ENCODE data around the gene MRPS12.

MRPS12 gene

DNA sequence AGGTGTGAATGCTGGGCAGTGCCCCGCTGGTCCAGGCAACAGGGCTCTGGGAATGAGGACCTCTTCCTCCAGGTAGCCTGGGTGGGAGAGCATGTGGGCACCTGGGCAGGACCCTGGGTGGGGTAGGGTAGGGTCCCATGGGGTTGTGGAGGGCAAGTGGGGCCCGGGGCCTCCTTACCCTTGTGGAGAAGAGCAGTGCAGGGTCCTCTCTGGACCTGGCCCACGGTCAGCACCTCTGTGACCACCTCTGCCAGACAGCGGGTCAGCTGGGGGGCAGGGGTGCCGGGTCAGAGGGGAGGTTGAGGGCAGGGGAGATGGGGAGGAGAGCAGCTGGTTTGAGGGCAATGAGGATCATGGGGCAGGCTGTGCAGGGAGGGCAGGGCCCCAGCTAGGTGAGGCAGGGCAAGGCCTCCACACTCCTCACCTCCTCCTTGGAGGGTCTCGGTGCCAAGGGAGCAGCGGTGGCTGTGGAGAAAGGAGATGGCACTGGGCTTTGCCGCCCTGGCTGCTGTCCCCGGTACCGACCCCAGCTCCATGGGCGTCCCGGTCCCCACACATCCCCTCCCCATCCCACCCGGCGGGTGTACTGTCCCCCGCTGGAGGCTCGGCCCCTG, 19.2 kb upstream of the MRPS12 start:
- no peak for DNase-seq

DNA sequence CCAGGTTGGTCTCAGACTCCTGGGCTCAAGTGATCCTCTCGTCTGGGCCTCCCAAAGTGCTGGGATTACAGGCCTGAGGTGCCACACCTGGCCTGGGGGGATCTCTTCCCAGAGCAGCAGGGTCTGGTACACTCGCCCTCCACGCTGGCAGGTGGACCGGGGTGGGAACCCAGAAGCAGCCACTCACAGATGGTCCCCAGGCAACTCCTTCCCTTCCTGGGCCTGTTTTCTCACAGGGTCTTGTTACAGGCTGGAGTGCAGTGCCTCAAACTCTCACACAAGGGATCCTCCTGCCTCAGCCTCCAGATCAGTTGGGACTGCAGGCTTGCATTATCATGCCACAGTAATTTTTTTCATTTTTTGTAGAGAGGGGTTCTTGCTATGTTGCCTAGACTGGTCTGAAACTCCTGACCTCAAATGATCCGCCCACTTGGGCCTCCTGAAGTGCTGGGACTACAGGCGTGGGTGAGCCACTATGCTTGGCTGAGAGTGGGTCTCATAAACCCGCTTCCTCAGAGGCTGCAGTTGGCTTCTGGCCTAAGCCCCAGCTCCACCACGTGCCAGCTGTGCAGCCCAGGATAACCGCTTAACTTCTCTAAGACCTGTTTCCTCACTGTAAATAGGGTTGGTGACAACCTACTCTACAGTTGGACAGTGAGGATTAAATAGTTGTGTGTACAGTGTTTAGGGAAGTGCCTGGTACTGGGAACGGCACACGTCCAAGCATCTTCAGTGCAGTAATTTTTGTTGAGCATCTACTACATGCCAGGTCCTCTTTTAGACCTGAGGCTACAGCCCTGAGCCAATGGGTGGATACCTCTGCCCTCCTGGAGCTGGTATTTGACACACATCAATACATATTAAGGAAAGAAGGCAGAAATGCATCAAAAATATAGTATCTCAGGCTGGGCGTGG, 17.9 kb upstream of the MRPS12 start:
- DNase-seq, result no peak

DNA sequence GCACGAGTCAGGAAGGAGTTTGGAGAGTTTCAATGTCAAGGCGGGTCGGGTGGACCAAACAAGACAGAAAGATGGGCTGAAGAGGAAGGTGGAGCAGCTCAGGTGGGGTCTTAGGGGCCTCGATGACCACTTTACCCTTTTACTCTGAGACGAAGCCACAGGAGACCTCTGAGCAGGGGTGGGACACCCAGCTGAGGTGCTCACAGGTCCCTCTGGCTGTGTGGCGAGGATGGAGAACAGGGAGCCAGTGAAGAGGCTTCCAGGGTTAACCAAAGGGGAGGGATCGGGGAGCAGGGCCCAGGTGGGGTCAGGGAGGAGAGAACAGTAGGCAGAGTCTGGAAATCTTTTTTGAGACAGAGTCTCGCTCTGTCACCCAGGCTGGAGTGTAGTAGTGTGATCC, 16.8 kb upstream of the MRPS12 start:
- DNase-seq, result no peak

DNA sequence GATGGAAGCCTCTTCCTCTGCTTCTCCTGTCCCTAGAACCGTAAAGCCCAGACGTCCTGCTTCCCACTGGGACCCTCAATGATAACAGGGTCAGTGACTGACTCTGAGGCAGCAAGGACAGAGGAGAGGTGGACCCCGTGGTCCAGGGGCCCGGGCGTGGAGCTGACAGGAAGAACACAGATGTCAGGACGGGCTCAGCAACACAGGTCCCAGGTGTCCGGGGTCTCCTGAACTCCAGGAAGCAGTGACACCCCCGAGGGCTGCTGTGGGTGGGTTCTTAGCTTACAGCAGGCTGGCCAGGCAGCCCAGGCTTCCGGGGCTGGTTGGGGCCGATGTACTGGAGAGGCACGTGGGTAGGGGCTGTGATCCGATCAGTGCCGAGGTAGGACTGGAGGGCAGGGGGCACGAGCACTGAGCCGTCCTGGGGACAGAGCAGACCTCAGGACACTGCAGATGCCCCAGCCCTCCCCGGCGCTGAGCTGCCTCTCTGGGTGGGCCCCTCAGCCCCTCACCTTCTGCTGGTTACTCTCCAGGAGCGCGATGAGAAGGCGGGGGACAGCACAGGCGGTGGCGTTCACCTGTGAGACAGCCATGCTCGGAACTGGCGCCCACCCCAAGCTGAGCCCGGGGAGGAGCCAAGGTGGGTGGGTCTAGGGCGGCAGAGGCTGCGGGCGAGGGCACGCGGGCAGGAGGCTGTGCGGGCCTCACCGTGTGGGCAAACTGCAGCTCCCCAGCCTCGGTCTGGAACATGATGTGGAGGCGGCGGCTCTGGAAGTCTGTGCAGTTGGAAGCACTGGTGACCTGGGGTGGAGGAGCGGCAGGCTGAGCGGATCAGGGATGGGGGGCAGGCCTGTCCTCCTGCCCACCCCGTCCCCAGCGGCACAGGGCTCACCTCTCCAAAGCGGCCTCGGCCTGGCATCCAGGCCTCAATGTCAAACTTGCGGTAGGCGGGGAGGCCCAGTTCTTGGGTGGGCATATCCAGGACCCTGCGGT, 15.1 kb upstream of the MRPS12 start:
- DNase-seq, result no peak

DNA sequence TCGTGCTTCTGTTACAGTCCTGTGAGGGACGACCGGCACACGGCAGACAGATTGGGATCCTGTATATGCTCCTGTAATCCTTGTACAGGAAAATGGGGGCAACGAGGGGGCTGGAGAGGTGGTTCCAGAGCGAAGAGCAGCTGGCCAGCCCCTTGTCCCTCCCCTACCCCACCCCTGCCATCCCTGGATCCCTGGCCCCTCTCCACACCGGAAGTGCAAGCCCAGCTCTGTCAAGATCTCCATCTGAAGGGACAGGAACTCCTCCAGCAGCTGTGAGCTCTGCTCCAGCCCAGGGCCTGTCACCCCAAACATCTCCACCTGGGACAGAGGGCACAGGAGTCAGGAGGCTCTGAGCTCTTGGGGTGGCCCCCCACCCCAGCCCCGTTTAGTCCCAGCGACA, 13.2 kb upstream of the MRPS12 start:
- DNase-seq, result no peak

DNA sequence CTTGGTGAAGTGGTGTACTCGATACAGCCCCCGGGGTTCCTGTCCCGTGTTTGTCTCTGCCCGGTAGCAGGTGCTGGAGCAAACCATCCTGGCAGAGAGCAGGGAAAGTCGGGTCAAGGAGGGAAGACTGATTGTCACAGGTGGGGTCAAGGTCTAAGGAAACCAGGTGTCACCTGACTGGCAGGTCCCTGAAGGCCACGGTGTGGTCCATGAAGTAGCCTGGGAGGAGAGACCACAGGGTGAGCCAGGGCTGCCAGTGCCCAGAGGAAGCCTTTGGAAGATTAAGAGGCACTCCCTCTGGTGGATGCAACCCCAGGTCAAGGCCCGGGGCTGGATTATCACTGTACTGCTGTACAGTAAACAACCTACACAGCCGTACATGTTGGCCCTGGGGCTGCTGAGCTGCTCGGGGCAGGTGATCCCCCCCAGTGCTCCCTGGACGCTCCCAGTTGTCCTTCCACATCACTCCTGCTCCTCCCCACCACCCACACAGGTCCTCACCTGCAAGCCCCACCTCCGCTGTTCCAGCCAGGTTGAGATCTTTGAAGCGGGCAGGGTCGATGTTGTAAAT, 12.7 kb upstream of the MRPS12 start:
- no peak for DNase-seq

DNA sequence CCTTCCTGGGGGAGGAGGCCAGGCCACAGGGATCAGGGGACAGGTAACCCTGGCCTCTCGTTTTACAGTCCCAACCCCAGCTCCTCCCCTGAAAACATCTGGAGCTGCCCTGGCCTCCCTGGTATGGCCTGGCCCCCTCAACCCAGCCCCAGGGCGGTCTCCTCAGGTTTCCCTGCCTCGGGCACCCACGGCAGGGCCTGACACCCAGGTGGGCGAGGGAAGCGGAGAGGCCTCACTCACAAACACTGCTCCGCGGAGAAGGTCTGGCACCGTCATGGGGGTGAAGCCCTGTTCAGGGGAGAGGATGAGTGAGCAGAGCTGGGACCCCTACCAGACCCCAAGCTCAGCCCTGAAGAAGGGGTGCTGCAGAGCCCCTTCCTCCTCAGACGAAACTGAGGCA, 12.2 kb upstream of the MRPS12 start:
- no peak for DNase-seq

DNA sequence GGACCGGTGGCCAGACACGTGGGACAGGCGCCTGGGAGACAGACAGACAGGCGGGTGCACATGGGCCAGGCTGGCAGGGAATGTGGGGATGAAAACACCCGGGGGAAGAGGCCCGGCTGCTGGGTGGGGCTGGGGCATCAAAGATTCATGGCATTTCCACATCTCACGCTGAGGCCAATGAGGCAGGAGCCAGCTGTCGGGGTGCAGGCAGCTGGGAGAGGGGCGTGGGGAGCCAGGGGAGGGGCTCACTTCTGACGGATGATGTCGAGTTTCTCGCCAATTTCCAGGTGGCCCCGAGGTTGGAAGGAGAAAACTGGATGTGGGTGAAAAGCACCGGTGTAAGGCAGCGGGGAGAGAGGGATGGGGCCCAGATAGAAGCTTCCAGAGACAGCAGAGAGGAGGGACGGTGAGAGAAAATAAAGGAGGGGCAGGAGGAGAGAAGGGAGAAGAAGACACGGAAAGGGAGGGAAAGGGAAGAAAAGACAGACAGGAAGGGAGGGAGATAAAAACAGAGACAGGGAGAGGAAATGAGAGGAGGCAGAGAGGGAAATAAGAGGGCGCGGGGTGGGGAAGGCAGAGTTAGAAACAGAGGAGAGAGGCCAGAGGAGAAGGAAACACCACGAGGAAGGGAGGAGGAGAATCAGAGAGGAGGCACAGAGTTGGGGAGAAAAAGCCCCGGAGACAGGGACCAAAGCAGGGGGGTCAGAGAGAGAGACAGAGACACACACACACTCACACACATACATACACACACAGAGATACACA, 10.7 kb upstream of the MRPS12 start:
- no peak for DNase-seq

DNA sequence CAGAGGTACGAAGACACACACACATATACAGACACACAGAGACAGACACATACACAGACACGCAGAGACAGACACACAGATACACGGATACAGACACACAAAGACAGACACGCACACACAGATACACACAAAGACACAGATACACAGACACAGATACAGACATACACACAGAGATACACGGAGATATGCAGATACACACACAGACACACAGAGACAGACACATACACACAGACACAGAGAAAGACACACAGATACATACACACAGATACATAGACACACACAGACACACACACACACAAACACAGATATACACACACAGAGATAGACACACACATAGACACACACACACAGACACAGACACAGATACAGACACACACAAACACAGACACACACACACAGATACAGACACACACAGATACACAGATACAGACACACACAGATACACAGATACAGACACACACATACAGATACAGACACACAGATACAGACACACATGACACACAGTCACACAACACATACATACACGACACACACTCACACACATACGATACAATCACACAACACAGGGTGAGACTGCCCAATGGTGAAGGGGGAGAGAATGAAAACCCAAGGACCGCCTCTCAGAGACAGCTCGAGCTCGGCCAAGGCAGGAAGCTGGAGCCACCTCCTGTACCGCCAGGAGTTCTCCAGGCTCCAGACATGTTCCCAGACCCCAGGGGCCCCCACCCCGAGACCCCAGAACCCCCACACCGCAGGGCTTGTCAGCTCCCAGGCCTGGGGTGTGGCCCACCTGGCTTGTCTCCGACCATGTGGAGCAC, 9.9 kb upstream of the MRPS12 start:
- DNase-seq, result no peak

DNA sequence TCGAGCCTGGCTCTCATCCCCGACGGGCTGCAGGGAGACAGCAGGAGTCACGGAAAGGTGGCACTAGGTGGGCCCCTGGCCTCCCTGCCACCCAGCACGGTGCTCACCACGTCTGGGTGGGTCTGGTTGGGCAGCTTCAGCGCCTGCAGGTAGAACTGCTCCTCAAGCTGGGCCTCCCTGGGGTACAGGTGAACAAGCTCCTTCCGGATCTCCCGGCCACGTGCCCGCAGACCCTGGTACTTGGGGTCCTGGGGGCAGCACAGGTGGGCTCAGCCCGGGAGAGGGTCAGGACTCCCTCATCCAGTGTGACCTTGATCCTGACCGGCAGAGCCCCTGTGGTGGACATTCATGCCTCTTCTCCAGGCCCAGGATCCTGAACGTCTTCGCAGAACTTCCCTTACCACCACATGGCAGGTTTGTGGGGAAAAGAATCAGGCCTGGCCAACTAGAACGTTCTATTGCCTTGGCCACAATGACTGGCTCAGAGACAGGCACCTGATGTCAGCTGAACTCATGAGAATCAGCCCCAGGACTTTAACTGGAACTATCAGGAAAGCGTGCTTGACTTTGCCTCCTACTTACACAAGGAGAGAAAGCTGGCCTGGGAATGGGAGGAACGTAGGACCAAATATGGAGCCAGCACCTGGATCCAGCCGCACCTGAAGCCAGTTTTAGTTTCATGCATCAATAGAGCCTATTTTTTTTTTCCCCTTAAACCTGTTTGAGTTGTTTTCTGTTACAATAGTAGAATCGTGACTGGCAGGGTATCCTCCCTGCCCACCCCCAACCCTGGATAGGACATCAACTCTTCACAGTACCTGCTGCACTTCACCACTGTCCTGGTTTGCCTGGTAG, 9.1 kb upstream of the MRPS12 start:
- no peak for DNase-seq

DNA sequence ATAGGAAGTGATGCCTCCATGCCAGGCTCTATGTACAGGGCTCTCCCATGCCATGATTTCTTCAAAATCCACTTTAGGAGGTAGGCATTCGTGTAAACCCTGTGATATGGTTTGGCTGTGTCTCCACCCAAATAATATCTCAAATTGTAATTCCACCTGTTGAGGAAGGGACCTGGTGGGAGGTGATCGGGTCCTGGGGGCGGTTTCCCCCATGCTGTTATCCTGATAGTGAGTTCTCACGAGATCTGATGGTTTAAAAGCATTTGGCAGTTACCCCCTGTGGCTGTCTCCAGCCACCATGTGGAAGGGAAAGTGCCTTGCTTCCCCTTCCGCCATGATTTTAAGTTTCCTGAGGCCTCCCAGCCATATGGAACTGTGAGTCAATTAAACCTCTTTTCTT, 8.3 kb upstream of the MRPS12 start:
- no peak for DNase-seq

DNA sequence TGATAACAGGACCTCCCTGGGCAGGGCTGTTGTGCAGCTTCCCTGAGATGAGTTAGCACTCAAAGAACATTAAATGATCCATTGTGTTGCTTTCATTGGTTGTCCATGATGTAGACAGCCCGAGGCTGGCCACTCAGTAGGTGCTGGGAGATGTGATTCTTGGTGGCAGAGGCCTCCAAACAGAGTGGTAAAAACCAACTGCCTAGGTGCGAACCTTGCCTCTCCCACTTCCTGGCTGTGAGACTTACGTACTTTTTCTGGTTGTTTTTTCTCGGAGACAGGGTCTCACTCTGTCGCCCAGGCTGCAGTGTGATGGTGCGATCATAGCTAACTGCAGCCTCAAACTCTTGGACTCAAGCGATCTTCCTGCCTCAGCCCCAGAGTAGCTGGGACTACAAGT, 6.4 kb upstream of the MRPS12 start:
- DNase-seq, result no peak

DNA sequence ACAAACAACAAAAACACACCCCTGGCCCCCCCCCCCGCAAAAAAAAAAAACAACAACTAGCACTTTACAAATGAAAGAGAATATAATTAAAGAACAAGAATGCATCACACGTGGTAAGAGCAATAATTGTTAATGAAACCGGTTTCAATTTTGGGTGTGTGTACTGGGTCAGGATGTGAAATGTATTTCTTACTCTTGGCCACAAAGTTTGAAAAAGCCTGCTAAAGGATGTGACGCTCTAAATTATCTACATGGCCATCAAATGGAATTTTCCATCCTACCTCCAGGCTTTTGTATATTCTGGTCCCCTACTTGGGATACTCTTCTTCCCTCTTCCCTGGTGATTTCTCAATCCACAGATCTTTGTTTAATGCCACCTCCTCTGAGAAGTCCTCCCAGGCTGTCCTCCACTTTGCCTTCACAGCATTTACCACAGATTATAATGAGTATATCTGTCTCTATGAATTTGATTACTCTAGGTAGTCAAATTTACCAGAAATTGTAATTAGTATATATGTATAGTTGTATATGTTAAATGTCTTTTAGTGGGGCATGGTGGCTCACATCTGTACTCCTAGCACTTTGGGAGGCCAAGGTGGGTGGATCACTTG, 2.2 kb upstream of the MRPS12 start:
- no peak for DNase-seq

DNA sequence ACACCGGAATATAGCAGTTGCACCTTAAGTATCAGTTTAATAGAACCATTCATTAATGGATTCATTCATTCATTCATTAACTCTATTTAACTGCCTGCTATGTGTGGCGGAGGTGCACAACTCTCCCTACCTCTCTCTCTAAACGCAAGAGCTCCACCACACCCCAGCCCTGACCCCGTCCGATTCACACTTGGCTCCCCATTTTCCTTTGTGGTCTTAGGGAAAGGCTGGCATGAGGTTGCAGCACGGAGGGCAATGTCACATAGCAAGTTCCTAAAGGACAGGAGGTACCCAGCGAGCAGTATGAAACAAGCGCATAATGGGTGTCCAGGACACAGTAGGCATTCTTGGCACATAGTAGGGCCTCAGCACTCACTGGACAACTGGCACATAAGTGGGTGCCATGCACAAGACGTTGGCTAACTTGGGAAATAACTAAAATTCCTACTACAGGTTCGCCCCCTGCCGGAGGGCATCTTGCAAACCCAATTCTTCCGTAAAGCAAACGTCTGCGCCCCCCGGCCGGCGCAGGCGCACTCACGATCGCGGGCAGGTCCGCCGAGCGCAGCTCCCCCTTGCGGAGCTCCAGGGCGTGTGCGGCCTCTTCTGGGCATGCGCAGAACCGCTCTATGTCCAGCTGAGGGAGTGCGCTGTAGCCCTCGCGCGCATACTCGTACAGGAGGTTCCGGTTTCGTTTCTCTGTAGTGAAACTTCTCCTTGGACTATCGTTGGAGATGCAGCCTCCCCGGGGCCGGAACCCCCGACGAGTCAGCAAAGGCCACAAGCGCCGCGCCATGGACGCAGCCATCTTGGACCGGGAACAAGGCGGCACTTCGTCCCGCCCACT, 592 bp upstream of the MRPS12 start, which contains the start of gene SARS2:
Gene SARS2, minus strand, starts transcription at position 835 of the 847 bp plus-strand sequence. Its CDS starts 27 bp downstream, at position 808.
- peak; percentile 94 for DNase-seq

DNA sequence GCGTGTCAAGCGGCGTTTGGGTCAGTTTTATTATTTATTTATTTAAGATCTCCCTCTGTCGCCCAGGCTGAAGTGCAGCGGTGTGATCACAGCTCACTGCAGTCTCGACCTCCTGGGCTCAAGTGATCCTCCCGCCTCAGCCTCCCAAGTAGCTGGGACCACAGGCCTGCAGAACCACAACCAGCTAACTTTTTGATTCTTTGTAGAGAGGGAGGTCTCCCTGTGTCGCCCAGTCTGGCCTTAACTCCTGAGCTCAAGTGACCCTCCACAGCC, 713 bp downstream of the MRPS12 start:
- DNase-seq, result no peak

DNA sequence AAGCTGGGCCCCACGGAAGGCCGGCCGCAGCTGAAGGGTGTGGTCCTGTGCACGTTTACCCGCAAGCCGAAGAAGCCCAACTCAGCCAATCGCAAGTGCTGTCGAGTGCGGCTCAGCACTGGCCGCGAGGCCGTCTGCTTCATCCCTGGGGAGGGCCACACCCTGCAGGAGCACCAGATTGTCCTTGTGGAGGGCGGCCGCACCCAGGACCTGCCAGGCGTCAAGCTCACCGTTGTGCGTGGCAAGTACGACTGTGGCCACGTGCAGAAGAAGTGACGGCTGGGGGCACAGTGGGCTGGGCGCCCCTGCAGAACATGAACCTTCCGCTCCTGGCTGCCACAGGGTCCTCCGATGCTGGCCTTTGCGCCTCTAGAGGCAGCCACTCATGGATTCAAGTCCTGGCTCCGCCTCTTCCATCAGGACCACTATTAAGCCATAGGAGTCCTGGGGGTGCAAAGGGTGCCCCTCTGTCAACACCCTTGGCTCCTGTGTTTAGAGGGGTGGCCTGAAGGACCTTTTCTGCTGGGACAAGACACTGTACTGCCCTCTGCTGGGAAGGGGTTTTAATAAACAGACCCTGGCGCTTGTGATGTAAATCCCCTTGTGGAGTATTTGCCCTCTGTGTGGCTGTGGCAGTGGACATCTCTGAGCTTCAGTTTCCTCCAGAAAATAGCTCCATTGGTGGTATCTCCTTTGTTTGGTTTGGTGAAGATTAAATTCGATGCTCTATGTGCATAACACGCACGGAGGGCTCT, 1.9 kb downstream of the MRPS12 start:
- peak; percentile 54 for DNase-seq

DNA sequence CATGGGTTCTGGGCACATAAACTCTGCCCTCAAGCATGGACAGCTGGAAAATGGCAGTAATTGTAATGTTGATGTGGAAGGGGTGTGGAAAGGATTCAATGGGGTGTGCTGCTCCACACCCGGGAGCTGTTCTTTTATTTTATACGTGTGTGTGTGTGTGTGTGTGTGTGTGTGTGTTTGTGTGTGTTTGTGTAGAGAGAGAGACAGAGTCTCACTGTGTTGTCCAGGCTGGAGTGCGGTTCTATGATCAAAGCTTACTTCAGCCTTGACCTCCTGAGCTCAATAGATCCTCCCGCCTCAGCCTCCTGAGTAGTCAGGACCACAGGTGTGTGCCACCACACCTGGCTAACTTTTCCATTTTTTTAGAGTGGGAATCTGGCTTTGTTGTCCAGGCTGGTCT, 2.8 kb downstream of the MRPS12 start:
- no peak for DNase-seq

DNA sequence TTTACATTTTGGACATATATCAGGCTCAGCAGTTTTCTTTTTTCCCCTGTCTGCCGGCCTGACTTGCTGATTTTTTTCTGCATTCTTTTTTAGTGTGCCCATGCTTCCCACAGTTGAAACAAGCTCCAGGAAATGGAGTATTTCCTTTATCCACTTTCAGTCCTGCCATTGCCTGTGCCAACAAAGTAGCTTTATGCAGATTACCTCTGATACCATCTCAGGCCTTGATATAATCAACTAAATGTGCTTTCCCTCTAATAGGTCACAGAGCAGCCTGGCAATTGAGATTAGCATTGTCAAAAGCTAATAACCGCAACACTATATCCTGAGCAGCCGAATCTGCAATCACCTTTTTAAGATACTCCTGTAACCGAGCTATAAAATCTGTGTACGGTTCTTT, 9.2 kb downstream of the MRPS12 start:
- DNase-seq, result no peak

All from fibroblast of skin of scalp (primary cell).